Measurements from ENCODE around the gene FUT3. TPM values are rescaled to one million over a fixed set of nuclear protein-coding genes. Genes with fewer than 3 reads are reported as not detected.

Gene FUT3
- total and polyA plus RNA-seq, 9 of the 15 experiments (the other 6 are each of a cell fraction or from before 2014, with no cell fraction given): 0.09 TPM; not detected in 8

DNA sequence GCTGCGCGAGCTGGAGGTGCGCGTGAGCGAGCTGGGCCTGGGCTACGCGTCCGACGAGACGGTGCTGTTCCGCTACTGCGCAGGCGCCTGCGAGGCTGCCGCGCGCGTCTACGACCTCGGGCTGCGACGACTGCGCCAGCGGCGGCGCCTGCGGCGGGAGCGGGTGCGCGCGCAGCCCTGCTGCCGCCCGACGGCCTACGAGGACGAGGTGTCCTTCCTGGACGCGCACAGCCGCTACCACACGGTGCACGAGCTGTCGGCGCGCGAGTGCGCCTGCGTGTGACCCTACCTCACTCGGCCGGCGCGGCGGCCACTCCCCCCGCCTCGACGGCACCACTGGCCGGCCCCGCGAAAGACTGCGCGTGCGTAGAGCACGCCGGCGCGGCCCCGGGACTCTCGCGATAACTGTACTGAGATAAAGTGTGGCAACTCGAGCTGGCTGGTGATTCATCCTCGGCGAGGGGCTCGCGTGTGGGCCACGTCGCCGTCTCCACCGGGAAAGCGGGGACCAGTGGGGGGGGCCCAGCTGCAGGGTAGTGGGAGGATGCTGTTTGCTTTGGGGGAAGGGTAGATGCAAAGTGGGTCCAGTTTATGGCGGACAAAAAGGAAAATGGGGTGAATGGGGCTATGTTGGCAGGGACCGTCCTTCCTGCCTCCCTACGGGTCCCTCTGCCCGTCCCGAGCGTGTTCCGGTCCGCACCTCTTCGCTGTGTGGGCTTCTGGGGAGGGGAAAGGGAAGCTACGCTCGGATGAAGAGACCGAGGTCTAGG lies 23.2 kb downstream of the FUT3 start (continued):
- TF ChIP-seq ZHX1 (conservative IDR thresholded peaks at IDR 0.05; ENCODE audit: low read length) (0 out of 2 replicates have a peak, but pooled peaks have one; percentile 90), NR1H2 (CRISPR knock-in tag; IDR thresholded peaks at IDR 0.05) (peak; percentile 24; the same call in 1 of the 2 replicates), TAF1 (IDR thresholded peaks at IDR 0.05; ENCODE audit: control insufficient read depth, extremely low read depth, insufficient read depth, low read length, severe bottlenecking) (peak; percentile 77), NCOA6 (IDR thresholded peaks at IDR 0.05) (peak; percentile 99), ZFP1 (CRISPR knock-in tag; IDR thresholded peaks at IDR 0.05) (no peak), THRAP3 (IDR thresholded peaks at IDR 0.05; ENCODE audit: borderline replicate concordance) (no peak), SP2 (IDR thresholded peaks at IDR 0.05; ENCODE audit: extremely low read depth, low read depth, low read length, poor library complexity, severe bottlenecking) (no peak), RBM34 (IDR thresholded peaks at IDR 0.05; ENCODE audit: borderline replicate concordance, insufficient read depth, low read length) (no peak), DEAF1 (CRISPR knock-in tag; IDR thresholded peaks at IDR 0.05) (no peak), TBP (optimal IDR thresholded peaks at IDR 0.05; ENCODE audit: low read depth, low read length) (peak; percentile 97), ARHGAP35 (IDR thresholded peaks at IDR 0.05; ENCODE audit: partially characterized antibody) (peak; percentile 95), HNRNPL (IDR thresholded peaks at IDR 0.05; ENCODE audit: low read depth, low read length) (no peak), PRDM10 (IDR thresholded peaks at IDR 0.05; ENCODE audit: partially characterized antibody) (peak; percentile 54), THRA (IDR thresholded peaks at IDR 0.05) (no peak)
- TF ChIP-seq, protein P1, sequence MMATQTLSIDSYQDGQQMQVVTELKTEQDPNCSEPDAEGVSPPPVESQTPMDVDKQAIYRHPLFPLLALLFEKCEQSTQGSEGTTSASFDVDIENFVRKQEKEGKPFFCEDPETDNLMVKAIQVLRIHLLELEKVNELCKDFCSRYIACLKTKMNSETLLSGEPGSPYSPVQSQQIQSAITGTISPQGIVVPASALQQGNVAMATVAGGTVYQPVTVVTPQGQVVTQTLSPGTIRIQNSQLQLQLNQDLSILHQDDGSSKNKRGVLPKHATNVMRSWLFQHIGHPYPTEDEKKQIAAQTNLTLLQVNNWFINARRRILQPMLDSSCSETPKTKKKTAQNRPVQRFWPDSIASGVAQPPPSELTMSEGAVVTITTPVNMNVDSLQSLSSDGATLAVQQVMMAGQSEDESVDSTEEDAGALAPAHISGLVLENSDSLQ (IDR thresholded peaks at IDR 0.05): no peak
- TF ChIP-seq, protein P2, sequence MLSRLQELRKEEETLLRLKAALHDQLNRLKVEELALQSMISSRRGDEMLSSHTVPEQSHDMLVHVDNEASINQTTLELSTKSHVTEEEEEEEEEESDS (CRISPR knock-in tag; IDR thresholded peaks at IDR 0.05): no peak

Data from K562 (cell line).